H1 (cell line): Measurements from ENCODE around the gene RPS6KC1. TPM values are rescaled to one million over a fixed set of nuclear protein-coding genes. Genes with fewer than 3 reads are reported as not detected.

Experiments
- CTCF ChIA-PET: fragments of 300-600 bp; sonication (Branson Sonifier 250); formaldehyde crosslinking; loops from one replicate; lab custom pipeline; 2021; ENCODE audit not compliant: partially characterized antibody; lab: Charles Lee
- POLR2A ChIA-PET: fragments of 300-600 bp; sonication (Branson Sonifier 250); formaldehyde crosslinking; loops from one replicate; lab custom pipeline; 2021; ENCODE audit warnings: inconsistent platforms; ENCODE audit not compliant: partially characterized antibody; lab: Charles Lee
- DNase-seq, 2 experiments: peaks; one replicate each; pipeline versions ENCODE4 v3.0.0 to v3.0.0-alpha.2; 2010 to 2022; ENCODE audit warnings: low spot score in 2 of 2, low read depth in 1 of 2, mixed read lengths in 1 of 2
- FAIRE-seq: peaks from 2 replicates; lab custom pipeline; 2011; peaks lifted over from hg19 to GRCh38; lab: Jason Lieb, UNC
- H2AFZ ChIP-seq: 2 replicates; pipeline ENCODE4 v1.8.1; 2012; ENCODE audit warnings: low read length, inconsistent platforms
- H2AK5ac ChIP-seq: 2 replicates; pipeline ENCODE4 v1.6.1; 2013; ENCODE audit warnings: low read depth, low read length
- H2BK120ac ChIP-seq: replicated peaks from 2 replicates; pipeline ENCODE3; 2013; ENCODE audit warnings: low read depth, low read length, inconsistent platforms
- H2BK12ac ChIP-seq: 2 replicates; pipeline ENCODE4 v1.6.1; 2013; ENCODE audit warnings: low read depth, low read length
- H2BK15ac ChIP-seq: 2 replicates; pipeline ENCODE4 v1.6.1; 2013; ENCODE audit warnings: low read length
- H2BK20ac ChIP-seq: 2 replicates; pipeline ENCODE4 v1.6.1; 2013; ENCODE audit warnings: low read length
- H2BK5ac ChIP-seq: 2 replicates; pipeline ENCODE4 v1.6.1; 2013; ENCODE audit warnings: low read depth, low read length
- H3K14ac ChIP-seq: 2 replicates; pipeline ENCODE4 v1.6.1; 2013; ENCODE audit warnings: inconsistent platforms; ENCODE audit not compliant: insufficient read length
- H3K18ac ChIP-seq: 2 replicates; pipeline ENCODE4 v1.6.1; 2013; ENCODE audit warnings: low read length; ENCODE audit errors: extremely low read depth
- H3K23ac ChIP-seq: 2 replicates; pipeline ENCODE4 v1.6.1; 2013; ENCODE audit warnings: inconsistent platforms; ENCODE audit not compliant: insufficient read length
- H3K23me2 ChIP-seq: 2 replicates; pipeline ENCODE4 v1.6.1; 2013; ENCODE audit warnings: low read depth, low read length
- H3K27ac ChIP-seq: 2 replicates; pipeline ENCODE4 v1.6.1; 2011; ENCODE audit warnings: low read depth, low read length, inconsistent platforms
- H3K27me3 ChIP-seq, 4 experiments: replicated peaks in 1 of 4; 1 replicate in 1 of 4; 2 replicates in 3 of 4; pipeline versions ENCODE4 v1.6.1 to v1.8.1; 2011 to 2013; ENCODE audit warnings: low read length in 3 of 4, mild to moderate bottlenecking in 3 of 4, inconsistent platforms in 2 of 4, mixed read lengths in 2 of 4, moderate library complexity in 1 of 4; ENCODE audit not compliant: control insufficient read depth in 3 of 4, insufficient read depth in 3 of 4; ENCODE audit errors: extremely low read depth in 1 of 4
- H3K36me3 ChIP-seq, 4 experiments: 2 replicates each; pipeline versions ENCODE4 v1.6.1 to v1.8.1; 2011 to 2013; ENCODE audit warnings: mild to moderate bottlenecking in 4 of 4, low read length in 3 of 4, moderate library complexity in 2 of 4, control low read depth in 1 of 4, inconsistent platforms in 1 of 4; ENCODE audit not compliant: insufficient read depth in 4 of 4, control insufficient read depth in 2 of 4
- H3K4ac ChIP-seq: replicated peaks from 2 replicates; pipeline ENCODE3; 2013; ENCODE audit warnings: low read length, low read depth, mixed read lengths, inconsistent platforms; ENCODE audit not compliant: insufficient read length
- H3K4me1 ChIP-seq, 4 experiments: replicated peaks in 1 of 4; 1 replicate in 1 of 4; 2 replicates in 3 of 4; pipeline versions ENCODE4 v1.6.1 to v1.8.1; 2011 to 2013; ENCODE audit warnings: low read length in 3 of 4, inconsistent platforms in 2 of 4, mixed read lengths in 1 of 4; ENCODE audit not compliant: insufficient read depth in 4 of 4, control insufficient read depth in 3 of 4
- H3K4me2 ChIP-seq, 2 experiments: 2 replicates each; pipeline versions ENCODE4 v1.6.1 to v1.8.1; 2011 to 2013; ENCODE audit warnings: low read depth in 2 of 2, low read length in 2 of 2, control low read depth in 1 of 2, inconsistent platforms in 1 of 2, mild to moderate bottlenecking in 1 of 2; ENCODE audit not compliant: insufficient read depth in 1 of 2
- H3K4me3 ChIP-seq, 4 experiments: fragments of 200-600, 300-600 bp in 1 of 4; sonication (generic), shearing (Covaris generic), sonication (Bioruptor Twin) in 1 of 4; 2 replicates each; pipeline versions ENCODE4 v1.5.1 to v1.8.1; 2011 to 2016; ENCODE audit warnings: low read length in 4 of 4, low read depth in 3 of 4, control low read depth in 2 of 4, inconsistent platforms in 2 of 4, mild to moderate bottlenecking in 2 of 4, mixed read lengths in 1 of 4, moderate library complexity in 1 of 4; ENCODE audit not compliant: insufficient read depth in 2 of 4; ENCODE audit errors: extremely low read depth in 1 of 4
- H3K56ac ChIP-seq: replicated peaks from 2 replicates; pipeline ENCODE3; 2013; ENCODE audit warnings: low read depth, mild to moderate bottlenecking, mixed read lengths, low read length, inconsistent platforms; ENCODE audit not compliant: insufficient read length
- H3K79me1 ChIP-seq: 2 replicates; pipeline ENCODE4 v1.6.1; 2013; ENCODE audit warnings: low read depth, low read length, control low read depth
- H3K79me2 ChIP-seq, 2 experiments: 2 replicates each; pipeline versions ENCODE4 v1.6.1 to v1.8.1; 2012 to 2013; ENCODE audit warnings: low read length in 2 of 2, mild to moderate bottlenecking in 2 of 2, inconsistent platforms in 1 of 2; ENCODE audit not compliant: insufficient read depth in 2 of 2, control insufficient read depth in 1 of 2
- H3K9ac ChIP-seq, 4 experiments: replicated peaks in 1 of 4; 1 replicate in 1 of 4; 2 replicates in 3 of 4; pipeline versions ENCODE4 v1.6.1 to v1.8.1; 2011 to 2013; ENCODE audit warnings: low read depth in 3 of 4, low read length in 3 of 4, control low read depth in 2 of 4, mild to moderate bottlenecking in 2 of 4, moderate library complexity in 2 of 4, inconsistent platforms in 1 of 4; ENCODE audit errors: extremely low read depth in 1 of 4
- H3K9me3 ChIP-seq, 2 experiments: 2 replicates each; pipeline versions ENCODE4 v1.6.1 to v1.8.1; 2012 to 2013; ENCODE audit warnings: mild to moderate bottlenecking in 2 of 2, moderate library complexity in 2 of 2, control low read depth in 1 of 2, inconsistent platforms in 1 of 2, low read depth in 1 of 2, low read length in 1 of 2, mixed read lengths in 1 of 2; ENCODE audit not compliant: insufficient read depth in 2 of 2
- H4K20me1 ChIP-seq, 2 experiments: replicated peaks in 1 of 2; 2 replicates each; pipeline versions ENCODE3 to v1.8.1; 2011 to 2013; ENCODE audit warnings: inconsistent platforms in 2 of 2, low read length in 2 of 2, mild to moderate bottlenecking in 1 of 2; ENCODE audit not compliant: insufficient read depth in 2 of 2, control insufficient read depth in 1 of 2
- H4K5ac ChIP-seq: 2 replicates; pipeline ENCODE4 v1.6.1; 2013; ENCODE audit warnings: low read length, low read depth, mixed read lengths, inconsistent platforms; ENCODE audit not compliant: insufficient read length
- H4K8ac ChIP-seq: 2 replicates; pipeline ENCODE4 v1.8.0; 2013; ENCODE audit warnings: mild to moderate bottlenecking, moderate library complexity, low read length, inconsistent platforms; ENCODE audit not compliant: insufficient read depth; ENCODE audit errors: extremely low read depth
- H4K91ac ChIP-seq: replicated peaks from 2 replicates; pipeline ENCODE3; 2013; ENCODE audit warnings: low read length, mixed read lengths, inconsistent platforms; ENCODE audit not compliant: insufficient read length
- CHD1 ChIP-seq: IDR thresholded peaks from 2 replicates; pipeline ENCODE4 v1.6.1; 2012; ENCODE audit warnings: low read depth, low read length, improper control_type of control experiment
- CREB1 ChIP-seq: IDR thresholded peaks from 2 replicates; pipeline ENCODE4 v1.6.1; 2012; ENCODE audit warnings: inconsistent platforms
- RBBP5 ChIP-seq: IDR thresholded peaks from 2 replicates; pipeline ENCODE4 v1.7.1; 2012; ENCODE audit warnings: low read depth, mild to moderate bottlenecking, inconsistent platforms, low read length, moderate library complexity, borderline replicate concordance
- RFX5 ChIP-seq: IDR thresholded peaks from 2 replicates; pipeline ENCODE4 v1.6.1; 2011; ENCODE audit warnings: low read depth, low read length, improper control_type of control experiment, borderline replicate concordance
- SUZ12 ChIP-seq: fragments of 200-600 bp; sonication (generic); IDR thresholded peaks from 2 replicates; pipeline ENCODE4 v1.6.1; 2012; ENCODE audit warnings: mild to moderate bottlenecking, inconsistent platforms, low read length, moderate library complexity, mixed read lengths
- WGBS, 2 experiments: shearing (Covaris generic) in 1 of 2; methylation state at CpG; one replicate each; pipeline versions ENCODE4 v1.1.6 to v1.1.7; 2013 to 2015; ENCODE audit warnings: low lambda C conversion rate in 2 of 2, mixed read lengths in 2 of 2, inconsistent platforms in 1 of 2, low coverage in 1 of 2, missing lambda C conversion rate in 1 of 2; ENCODE audit not compliant: insufficient replicate concordance in 2 of 2, insufficient coverage in 1 of 2, insufficient read length in 1 of 2; ENCODE audit errors: extremely low coverage in 1 of 2, missing lambda C conversion rate in 1 of 2; 5-methylcytosine and 5-hydroxymethylcytosine counted together
- polyA plus RNA-seq, 7 experiments: library from polyadenylated mRNA; depleted of rRNA in 3 of 7; stranded (reverse) in 5 of 7; unstranded in 2 of 7; fragments of >200 nt in 5 of 7; fragments of 200-250 nt in 2 of 7; gene quantifications; 1 replicate in 5 of 7; 2 replicates in 1 of 7; 4 replicates in 1 of 7; pipeline versions ENCODE4 v1.2.1 to v1.2.3, GENCODE V29; 2011 to 2013; ENCODE audit warnings: missing spikeins in 2 of 7, mixed read lengths in 2 of 7
- total RNA-seq: library from RNA; stranded (reverse); fragmentation: NEBNext Ultra II Directional; extraction: Animal tissue kit (Norgen Biotek cat#: 25700); gene quantifications from 2 replicates; pipeline ENCODE4 v1.2.1, GENCODE V29; 2021

RPS6KC1 gene
- total and polyA plus RNA-seq, 2 of the 8 experiments (the other 6 are each of a cell fraction or from before 2014, with no cell fraction given) = 4.9 to 17.6 TPM

- no peak overlapping the region for H3K9ac ChIP-seq
- H2AFZ ChIP-seq = no peak overlapping the region
- no peak overlapping the region for H3K56ac ChIP-seq
- H2AK5ac ChIP-seq = no peak overlapping the region
- FAIRE-seq = no peak
- no peaks in the 10 kb centered on the region for H3K79me2 ChIP-seq
- no peak overlapping the region for H2BK12ac ChIP-seq
- H3K4ac ChIP-seq = no peak overlapping the region
- H2BK15ac ChIP-seq = no peak overlapping the region
- H2BK5ac ChIP-seq = no peak overlapping the region
- no peak overlapping the region for H3K14ac ChIP-seq
- no peak overlapping the region for H3K23ac ChIP-seq
- H3K9me3 ChIP-seq = no peaks in the 10 kb centered on the region
- H4K20me1 ChIP-seq = no peaks in the 10 kb centered on the region
- H3K27me3 ChIP-seq = no peaks in the 10 kb centered on the region
- no peak overlapping the region for H2BK20ac ChIP-seq
- DNase-seq = no peak
- H3K36me3 ChIP-seq = no peaks in the 10 kb centered on the region
- no peaks in the 10 kb centered on the region for H3K23me2 ChIP-seq
- H4K5ac ChIP-seq = no peak overlapping the region
- ChIA-PET POLR2A (interaction anchor here (0.6 kb wide), 1 partner anchor 518 kb away, joined by 3 read pairs; no protein-coding TSS in a partner anchor), CTCF (interaction anchor here (0.8 kb wide), 1 partner anchor 9 kb away, joined by 3 read pairs; no protein-coding TSS in a partner anchor)
- H4K91ac ChIP-seq = no peak overlapping the region
- WGBS, 2 experiments = 90% methylated on average over 2 of the region's 2 CpGs; no CpG with 5 or more reads in 1 of the 2 experiments
- no peak overlapping the region for H3K27ac ChIP-seq
- no peak overlapping the region for H4K8ac ChIP-seq
- no peak overlapping the region for H3K18ac ChIP-seq
- H3K4me3 ChIP-seq = no peak overlapping the region
- H3K4me1 ChIP-seq = no peaks in the 10 kb centered on the region
- no peaks in the 10 kb centered on the region for H3K79me1 ChIP-seq
- H2BK120ac ChIP-seq = no peak overlapping the region
- H3K4me2 ChIP-seq = no peak overlapping the region
- no peak for TF ChIP-seq CREB1
- no peak for TF ChIP-seq SUZ12
- no peak for TF ChIP-seq RFX5
- TF ChIP-seq CHD1 = no peak
- no peak for TF ChIP-seq RBBP5
These were observed 15.5 kb upstream of the RPS6KC1 start for GRCh38 chr1:213035573-213035972.
